ENCODE data around the gene NHERF1. TPM values are rescaled to one million over a fixed set of nuclear protein-coding genes. Genes with fewer than 3 reads are reported as not detected.
A peak's percentile ranks its signal among the peaks of the same experiment; 100 is the strongest.

NHERF1 gene
- total and polyA plus RNA-seq, 2 of the 13 experiments (the other 11 are each of a cell fraction or from before 2014, with no cell fraction given) = 169 to 269 TPM

- TF ChIP-seq KAT2B (IDR thresholded peaks at IDR 0.05; ENCODE audit: borderline replicate concordance, low read depth, low read length) (no peak), ZNF180 (CRISPR knock-in tag; IDR thresholded peaks at IDR 0.05; ENCODE audit: borderline replicate concordance, low read depth) (no peak), JARID2 (CRISPR knock-in tag; IDR thresholded peaks at IDR 0.05; ENCODE audit: insufficient replicate concordance) (no peak), ATAD3A (CRISPR knock-in tag; IDR thresholded peaks at IDR 0.05) (no peak), ZKSCAN8 (CRISPR knock-in tag; IDR thresholded peaks at IDR 0.05; ENCODE audit: borderline replicate concordance) (no peak), AGO2 (optimal IDR thresholded peaks at IDR 0.05; ENCODE audit: low read depth, low read length) (peak; percentile 65), ASH2L (IDR thresholded peaks at IDR 0.05; ENCODE audit: insufficient read length, low read depth, low read length) (peak; percentile 11), HDAC1 (CRISPR knock-in tag; IDR thresholded peaks at IDR 0.05) (no peak), SP5 (CRISPR knock-in tag; IDR thresholded peaks at IDR 0.05; ENCODE audit: borderline replicate concordance, low read depth) (no peak), EP300 (IDR thresholded peaks at IDR 0.05; ENCODE audit: low read depth in 2 of 2, low read length in 2 of 2) (no peak), EP300 (CRISPR knock-in tag; IDR thresholded peaks at IDR 0.05; ENCODE audit: borderline replicate concordance) (no peak), HOXA3 (CRISPR knock-in tag; IDR thresholded peaks at IDR 0.05) (no peak), ZBTB38 (CRISPR knock-in tag; IDR thresholded peaks at IDR 0.05) (0 out of 2 replicates have a peak, but pooled peaks have one; percentile 10), PPARG (CRISPR knock-in tag; conservative IDR thresholded peaks at IDR 0.05) (no peak), SNAI1 (CRISPR knock-in tag; IDR thresholded peaks at IDR 0.05; ENCODE audit: borderline replicate concordance) (peak; percentile 63; the same call in 1 of the 2 replicates), GATAD1 (CRISPR knock-in tag; IDR thresholded peaks at IDR 0.05) (no peak), NR2F2 (IDR thresholded peaks at IDR 0.05; ENCODE audit: borderline replicate concordance, low read depth) (no peak), ZNF572 (CRISPR knock-in tag; IDR thresholded peaks at IDR 0.05) (no peak), ZNF235 (CRISPR knock-in tag; IDR thresholded peaks at IDR 0.05; ENCODE audit: borderline replicate concordance) (0 out of 2 replicates have a peak, but pooled peaks have one; percentile 68), ZBTB39 (CRISPR knock-in tag; IDR thresholded peaks at IDR 0.05) (no peak), RELA (CRISPR knock-in tag; IDR thresholded peaks at IDR 0.05) (no peak), WIZ (CRISPR knock-in tag; IDR thresholded peaks at IDR 0.05) (no peak), FOXA3 (CRISPR knock-in tag; IDR thresholded peaks at IDR 0.05) (no peak), ZNF878 (CRISPR knock-in tag; IDR thresholded peaks at IDR 0.05) (no peak), YEATS4 (CRISPR knock-in tag; IDR thresholded peaks at IDR 0.05; ENCODE audit: borderline replicate concordance) (no peak), KDM5B (CRISPR knock-in tag; IDR thresholded peaks at IDR 0.05; ENCODE audit: borderline replicate concordance) (0 out of 2 replicates have a peak, but pooled peaks have one; percentile 49), ZMAT3 (CRISPR knock-in tag; conservative IDR thresholded peaks at IDR 0.05) (no peak), ZNF451 (CRISPR knock-in tag; IDR thresholded peaks at IDR 0.05) (no peak)
- TF ChIP-seq, protein P1, sequence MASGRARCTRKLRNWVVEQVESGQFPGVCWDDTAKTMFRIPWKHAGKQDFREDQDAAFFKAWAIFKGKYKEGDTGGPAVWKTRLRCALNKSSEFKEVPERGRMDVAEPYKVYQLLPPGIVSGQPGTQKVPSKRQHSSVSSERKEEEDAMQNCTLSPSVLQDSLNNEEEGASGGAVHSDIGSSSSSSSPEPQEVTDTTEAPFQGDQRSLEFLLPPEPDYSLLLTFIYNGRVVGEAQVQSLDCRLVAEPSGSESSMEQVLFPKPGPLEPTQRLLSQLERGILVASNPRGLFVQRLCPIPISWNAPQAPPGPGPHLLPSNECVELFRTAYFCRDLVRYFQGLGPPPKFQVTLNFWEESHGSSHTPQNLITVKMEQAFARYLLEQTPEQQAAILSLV (CRISPR knock-in tag; IDR thresholded peaks at IDR 0.05; ENCODE audit: borderline replicate concordance) = no peak
- TF ChIP-seq, protein P2, sequence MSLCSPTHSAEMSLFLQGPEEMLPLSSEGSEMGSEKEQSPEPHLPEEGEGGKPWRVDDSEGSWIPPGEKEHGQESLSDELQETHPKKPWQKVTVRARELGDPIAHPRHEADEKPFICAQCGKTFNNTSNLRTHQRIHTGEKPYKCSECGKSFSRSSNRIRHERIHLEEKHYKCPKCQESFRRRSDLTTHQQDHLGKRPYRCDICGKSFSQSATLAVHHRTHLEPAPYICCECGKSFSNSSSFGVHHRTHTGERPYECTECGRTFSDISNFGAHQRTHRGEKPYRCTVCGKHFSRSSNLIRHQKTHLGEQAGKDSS (CRISPR knock-in tag; IDR thresholded peaks at IDR 0.05; ENCODE audit: borderline replicate concordance, low read depth) = no peak
Measured at GRCh38 chr17:74759243-74759801, 10.9 kb downstream of the NHERF1 start (continued).
